ENCODE measurements around the gene GPR17. TPM values are rescaled to one million over a fixed set of nuclear protein-coding genes. Genes with fewer than 3 reads are reported as not detected.
A peak's percentile ranks its signal among the peaks of the same experiment; 100 is the strongest.

The GPR17 gene
- total and polyA plus RNA-seq, 9 of the 15 experiments (the other 6 are each of a cell fraction or from before 2014, with no cell fraction given): not detected

- CTCF ChIA-PET (ENCODE audit: low intra/inter-chr PET ratio): no interaction called here
Observed at GRCh38 chr2:127635380-127636237, 10.3 kb upstream of the GPR17 start.

More at GRCh38 chr2:127635380-127636237, 10.3 kb upstream of the GPR17 start:
- TF ChIP-seq RAD21 (CRISPR knock-in tag; conservative IDR thresholded peaks at IDR 0.05 in 1 of 2, IDR thresholded peaks at IDR 0.05 in 1 of 2): peak in 1 of 2 experiments; percentile 31; a peak in 2 of 4 replicates
- no peak for TF ChIP-seq PURB (CRISPR knock-in tag; IDR thresholded peaks at IDR 0.05; ENCODE audit: low read depth)
- TF ChIP-seq CTCF (IDR thresholded peaks at IDR 0.05 in 2 of 3, conservative IDR thresholded peaks at IDR 0.05 in 1 of 3; ENCODE audit: insufficient read depth in 2 of 3, low read depth in 1 of 3, low read length in 3 of 3): peak in 1 of 3 experiments; percentile 8; a peak in 1 of 6 replicates
- in situ Hi-C loops (cut with MboI): no loop called here
- DNase-seq (ENCODE audit: extremely low read depth in 1 of 4, low spot score in 3 of 4) (no peak), ATAC-seq (no peak), FAIRE-seq (no peak)
- H3K4me2 ChIP-seq (ENCODE audit: insufficient read depth, low read length): no peak overlapping the region
- no peak overlapping the region for H3K27ac ChIP-seq (ENCODE audit: extremely low read depth, low read depth, low read length)
- intact Hi-C loops (cut with micrococcal nuclease): no loop called here
- H3K36me3 ChIP-seq (ENCODE audit: control insufficient read depth, insufficient read depth, low read length): no peaks in the 10 kb centered on the region
- 35% methylated on average over 15 of the region's 19 CpGs for WGBS (ENCODE audit: insufficient coverage, low coverage, missing lambda C conversion rate)
- H2AFZ ChIP-seq (ENCODE audit: low read depth, low read length): no peak overlapping the region
- H3K4me1 ChIP-seq (replicated peaks in 1 of 2; ENCODE audit: control insufficient read depth in 2 of 2, insufficient read depth in 2 of 2, low read length in 2 of 2): peaks cover 14 to 81% of the 10 kb centered on the region in 2 experiments
- no peak overlapping the region for H3K4me3 ChIP-seq
- H3K9me1 ChIP-seq (ENCODE audit: control insufficient read depth, insufficient read depth, low read length): no peaks in the 10 kb centered on the region
- H4K20me1 ChIP-seq (replicated peaks; ENCODE audit: control insufficient read depth, insufficient read depth, low read length): no peaks in the 10 kb centered on the region
- H3K27me3 ChIP-seq (ENCODE audit: control insufficient read depth in 2 of 2, insufficient read depth in 2 of 2, low read length in 2 of 2): peaks cover 7 to 35% of the 10 kb centered on the region in 2 experiments; a peak in 4 of 5 replicates
- H3K9ac ChIP-seq (ENCODE audit: insufficient read depth in 1 of 2, low read depth in 2 of 2, low read length in 2 of 2): peak overlapping the region in 1 of 2 experiments; percentile 45; a peak in 2 of 4 replicates
- POLR2A ChIA-PET: interaction anchor here (0.5 to 1.6 kb wide), 3 partner anchors 10 to 109 kb away, joined by 3 to 6 read pairs (median 3); no protein-coding TSS in a partner anchor
- no peaks in the 10 kb centered on the region for H3K9me3 ChIP-seq (replicated peaks; ENCODE audit: control insufficient read depth, insufficient read depth, low read depth, low read length)
- no TSS peak for BruUV-seq (replicated peaks)
- no peaks in the 10 kb centered on the region for H3K79me2 ChIP-seq (ENCODE audit: control insufficient read depth, insufficient read depth, low read length)

Measured in K562 (cell line).